WI38 (cell line): ENCODE results near the gene ZNF484.
"Not testable (repeated sequence)": the region's sequence is repeated elsewhere in the genome, so short reads cannot be mapped to it uniquely, and the experiment has no call there.

Source experiments
- H3K4me3 ChIP-seq: 2 replicates; pipeline ENCODE4 v1.5.1; 2011; ENCODE audit warnings: low read depth, mild to moderate bottlenecking, control low read depth, low read length
- CTCF ChIP-seq: IDR thresholded peaks from 2 replicates; pipeline ENCODE4 v1.5.1; 2012; ENCODE audit warnings: low read depth, mild to moderate bottlenecking, control low read depth, low read length

Gene ZNF484

GRCh38 chr9:92837191-92837590 lies 40.6 kb downstream of the ZNF484 start:
- H3K4me3 ChIP-seq, result no peak overlapping the region
- no peak for TF ChIP-seq CTCF

- no peak overlapping the region for H3K4me3 ChIP-seq
- TF ChIP-seq CTCF, result no peak
Measured at GRCh38 chr9:92829420-92829819, 48.4 kb downstream of the ZNF484 start.

- H3K4me3 ChIP-seq, result not testable (repeated sequence)
Measured at GRCh38 chr9:92825065-92825464, 52.8 kb downstream of the ZNF484 start.

- no peak overlapping the region for H3K4me3 ChIP-seq
- TF ChIP-seq CTCF, result no peak
Measured at GRCh38 chr9:92820964-92821363, 56.9 kb downstream of the ZNF484 start.

GRCh38 chr9:92819898-92820297 lies 57.9 kb downstream of the ZNF484 start:
- not testable (repeated sequence) for H3K4me3 ChIP-seq

- not testable (repeated sequence) for H3K4me3 ChIP-seq
Measured at GRCh38 chr9:92809629-92810326, 68.1 kb downstream of the ZNF484 start.

- no peak for TF ChIP-seq CTCF
Measured at GRCh38 chr9:92808726-92809451, 68.9 kb downstream of the ZNF484 start.

GRCh38 chr9:92807757-92808725 lies 69.8 kb downstream of the ZNF484 start:
- TF ChIP-seq CTCF, result no peak
- H3K4me3 ChIP-seq, result no peak overlapping the region

More at GRCh38 chr9:92808726-92809451, 68.9 kb downstream of the ZNF484 start:
- no peak overlapping the region for H3K4me3 ChIP-seq
